Stomach (tissue), 4 donors: ENCODE measurements around the gene EFCAB5.

Experiments used
- EP300 ChIP-seq: sonication (generic); formaldehyde crosslinking; IDR thresholded peaks from one replicate; pipeline ENCODE4 v1.6.1; 2017; ENCODE audit warnings: antibody characterized with exemption
- POLR2A ChIP-seq, 4 donors: fragments of 450-650 bp; IDR thresholded peaks; one replicate each; pipeline ENCODE4 v1.6.1; 2016; ENCODE audit warnings: antibody characterized with exemption in 4 of 4, control low read depth in 2 of 4, mild to moderate bottlenecking in 1 of 4, moderate library complexity in 1 of 4
- POLR2AphosphoS5 ChIP-seq, 3 donors: sonication (generic); formaldehyde crosslinking; IDR thresholded peaks; one replicate each; pipeline ENCODE4 v1.6.1; 2016; ENCODE audit warnings: antibody characterized with exemption in 3 of 3
- TF ChIP-seq, protein P1 (sequence below), 7 experiments: fragments of 450-650 bp in 4 of 7; fragments of 200-600 bp in 3 of 7; sonication (generic) in 3 of 7; IDR thresholded peaks; one replicate each; pipeline ENCODE4 v1.5.1; 2016 to 2019; ENCODE audit warnings: antibody characterized with exemption in 7 of 7, control low read depth in 2 of 7, mild to moderate bottlenecking in 1 of 7

- TF ChIP-seq, protein P1, sequence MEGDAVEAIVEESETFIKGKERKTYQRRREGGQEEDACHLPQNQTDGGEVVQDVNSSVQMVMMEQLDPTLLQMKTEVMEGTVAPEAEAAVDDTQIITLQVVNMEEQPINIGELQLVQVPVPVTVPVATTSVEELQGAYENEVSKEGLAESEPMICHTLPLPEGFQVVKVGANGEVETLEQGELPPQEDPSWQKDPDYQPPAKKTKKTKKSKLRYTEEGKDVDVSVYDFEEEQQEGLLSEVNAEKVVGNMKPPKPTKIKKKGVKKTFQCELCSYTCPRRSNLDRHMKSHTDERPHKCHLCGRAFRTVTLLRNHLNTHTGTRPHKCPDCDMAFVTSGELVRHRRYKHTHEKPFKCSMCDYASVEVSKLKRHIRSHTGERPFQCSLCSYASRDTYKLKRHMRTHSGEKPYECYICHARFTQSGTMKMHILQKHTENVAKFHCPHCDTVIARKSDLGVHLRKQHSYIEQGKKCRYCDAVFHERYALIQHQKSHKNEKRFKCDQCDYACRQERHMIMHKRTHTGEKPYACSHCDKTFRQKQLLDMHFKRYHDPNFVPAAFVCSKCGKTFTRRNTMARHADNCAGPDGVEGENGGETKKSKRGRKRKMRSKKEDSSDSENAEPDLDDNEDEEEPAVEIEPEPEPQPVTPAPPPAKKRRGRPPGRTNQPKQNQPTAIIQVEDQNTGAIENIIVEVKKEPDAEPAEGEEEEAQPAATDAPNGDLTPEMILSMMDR (IDR thresholded peaks at IDR 0.05) = no peak
- TF ChIP-seq POLR2A (IDR thresholded peaks at IDR 0.05) (no peak), EP300 (no peak), POLR2AphosphoS5 (IDR thresholded peaks at IDR 0.05) (no peak)
These were observed 151.5 kb downstream of the EFCAB5 start for GRCh38 chr17:30092886-30093285.
